HG03571 (cell line): ENCODE data around the gene MED9.

Experiments used
- ATAC-seq: cut with Tn5 transposase; IDR thresholded peaks from one replicate; pipeline ENCODE4 v1.9.1; 2021; ENCODE audit not compliant: unreplicated experiment

Gene MED9

DNA sequence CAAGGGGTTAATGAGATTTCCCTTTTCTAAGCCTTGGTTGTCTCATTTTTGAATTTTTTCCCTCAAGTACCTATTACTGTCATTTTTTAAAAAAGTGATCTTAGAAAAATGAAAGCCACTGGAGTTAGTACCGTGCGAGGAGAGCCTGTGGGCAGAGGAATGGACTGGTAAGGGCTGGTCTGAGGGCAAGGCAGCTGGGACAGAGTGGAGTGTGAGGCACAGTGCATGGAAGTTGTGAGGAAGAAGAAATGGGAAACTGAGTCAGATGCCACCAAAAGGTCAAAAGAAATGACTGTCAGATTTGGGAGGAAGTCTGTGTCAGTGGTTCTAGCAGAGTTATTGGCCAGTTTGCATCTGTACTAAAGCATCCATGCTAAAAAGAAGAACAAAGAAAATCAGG lies 11.2 kb downstream of the MED9 start:
- ATAC-seq = no peak

DNA sequence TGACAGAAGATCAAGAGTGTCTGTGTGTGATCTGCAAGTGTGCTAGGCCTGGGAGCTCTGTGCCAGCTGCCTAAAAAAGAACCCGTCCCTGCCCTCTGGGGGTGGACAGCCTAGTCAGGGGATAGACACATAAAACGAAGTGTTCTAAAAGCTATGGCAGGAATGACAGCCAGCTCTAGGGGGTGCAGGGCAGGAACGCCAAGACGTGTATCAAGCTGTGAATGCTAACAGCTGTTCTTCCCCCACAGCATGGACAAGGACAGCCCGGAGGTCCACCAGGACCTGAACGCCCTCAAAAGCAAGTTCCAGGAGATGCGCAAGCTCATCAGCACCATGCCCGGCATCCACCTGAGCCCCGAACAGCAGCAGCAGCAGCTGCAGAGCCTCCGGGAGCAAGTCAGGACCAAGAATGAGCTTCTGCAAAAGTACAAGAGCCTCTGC lies 14.3 kb downstream of the MED9 start:
- no peak for ATAC-seq

- ATAC-seq = no peak
Observed at GRCh38 chr17:17491546-17491988, 14.8 kb downstream of the MED9 start.

GRCh38 chr17:17492085-17492484 lies 15.3 kb downstream of the MED9 start:
- ATAC-seq = no peak

DNA sequence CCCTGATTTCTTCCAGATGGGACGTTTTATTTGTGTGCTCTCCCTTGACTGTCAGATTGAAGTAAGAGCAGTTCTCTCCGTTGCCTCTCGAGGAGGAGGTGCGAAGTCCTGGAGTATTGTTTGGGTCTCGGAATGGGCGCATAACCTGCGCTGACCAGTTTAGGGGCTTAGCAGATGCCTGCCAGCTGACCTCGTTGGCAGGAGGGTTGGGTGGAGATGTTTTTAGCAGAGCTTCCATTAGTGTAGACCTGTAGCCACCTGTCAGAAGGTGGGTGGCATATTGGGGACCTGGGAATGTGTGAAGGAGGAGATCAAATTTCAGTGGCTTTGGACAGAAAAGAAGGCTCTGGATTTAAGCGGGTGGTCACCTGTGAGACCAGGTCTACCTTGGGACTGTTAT lies 15.8 kb downstream of the MED9 start:
- no peak for ATAC-seq

- ATAC-seq = no peak
Observed at GRCh38 chr17:17493249-17493985, 16.6 kb downstream of the MED9 start.

DNA sequence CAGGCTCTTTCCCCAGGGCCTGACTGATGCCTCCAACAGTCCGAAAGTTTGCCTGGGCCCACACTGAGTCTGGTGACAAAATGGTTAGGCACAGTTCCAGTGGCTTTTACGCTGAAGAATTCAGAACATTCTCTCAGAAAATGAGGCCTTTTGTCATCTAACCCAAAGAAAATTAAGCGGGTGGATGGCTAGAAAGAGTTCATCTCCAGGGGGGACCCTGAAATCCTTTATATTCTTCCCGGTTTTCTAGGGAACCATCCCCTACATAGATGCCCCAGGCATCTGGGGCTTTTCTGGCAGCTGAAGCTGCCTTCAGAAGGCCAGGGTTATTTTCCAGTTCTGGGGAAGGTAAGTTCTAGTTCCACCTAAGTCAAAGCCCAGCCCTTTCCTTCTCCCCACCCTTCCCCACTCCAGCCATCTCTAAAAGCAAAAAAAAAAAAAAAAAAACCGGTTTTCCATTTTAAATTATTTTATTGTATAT lies 17.2 kb downstream of the MED9 start:
- ATAC-seq = no peak

GRCh38 chr17:17494499-17494869 lies 17.7 kb downstream of the MED9 start:
- ATAC-seq = no peak

DNA sequence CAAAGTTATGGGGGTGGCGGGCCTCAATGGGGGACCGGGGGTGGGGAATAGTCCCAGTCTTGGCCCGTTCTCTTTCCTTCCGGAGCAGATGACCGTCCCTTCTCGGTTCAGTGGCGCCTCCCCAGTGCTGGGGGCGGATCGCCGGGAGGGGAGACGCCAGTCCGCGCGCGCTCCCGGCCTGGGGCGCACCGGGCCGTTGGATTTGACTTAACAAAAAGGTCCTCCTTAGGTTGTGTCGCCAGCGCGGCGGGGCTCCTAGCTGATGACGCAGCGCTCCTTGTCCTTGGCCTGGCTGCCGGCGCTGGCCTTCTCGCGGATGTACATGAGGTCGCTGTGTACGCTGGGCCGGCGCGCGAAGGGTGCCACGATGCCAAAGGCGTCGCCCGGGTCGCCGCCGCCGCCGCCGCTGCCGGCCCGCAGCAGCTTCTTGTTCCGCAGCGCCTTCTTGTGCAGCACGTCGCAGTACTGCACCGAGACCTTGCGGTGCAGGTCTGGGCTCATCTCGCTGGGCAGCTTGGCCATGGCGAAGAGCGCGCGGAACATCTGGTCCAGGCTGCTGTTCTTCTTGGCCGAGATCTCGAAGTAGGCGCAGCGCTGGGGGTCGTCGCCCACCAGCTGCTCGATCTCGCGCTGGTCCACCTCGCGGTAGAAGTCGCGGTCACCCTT lies 18.2 kb downstream of the MED9 start:
- no peak for ATAC-seq

DNA sequence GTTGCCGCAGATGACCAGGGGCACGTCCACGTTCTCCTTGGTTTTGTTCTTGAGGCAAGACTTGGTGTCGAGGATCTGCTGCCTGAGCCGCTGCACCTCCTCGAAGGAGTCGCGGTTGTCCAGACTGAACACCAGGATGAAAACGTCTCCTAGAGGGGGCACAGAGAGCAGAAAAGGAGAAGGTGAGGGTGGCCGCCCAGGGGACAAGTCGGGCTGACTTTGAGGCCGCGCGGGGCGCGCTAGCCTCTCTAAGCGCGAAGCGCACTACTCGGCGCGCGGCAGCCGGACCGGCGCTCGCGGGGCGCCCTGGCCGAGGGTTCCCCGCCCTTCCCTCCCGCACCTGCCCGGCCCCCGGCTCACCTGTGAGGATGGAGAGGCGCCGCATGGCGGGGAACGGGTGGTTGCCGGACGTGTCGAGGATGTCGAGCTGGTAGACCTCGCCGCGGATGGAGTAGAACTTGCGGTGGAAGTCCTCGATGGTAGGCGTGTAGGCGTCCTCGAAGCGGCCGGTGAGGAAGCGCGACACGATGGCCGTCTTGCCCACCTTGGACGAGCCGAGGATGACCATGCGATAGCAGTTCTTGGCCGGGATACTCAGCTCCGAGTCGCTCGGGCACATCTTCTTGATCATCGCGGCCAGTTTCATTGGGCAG lies 18.9 kb downstream of the MED9 start:
- ATAC-seq = no peak

GRCh38 chr17:17496189-17497064 lies 19.6 kb downstream of the MED9 start, which contains the start of gene RASD1:
Gene RASD1, minus strand, starts transcription at chr17:17496395. Its CDS starts 214 bp downstream, at chr17:17496181.
- ATAC-seq = peak; percentile 64

GRCh38 chr17:17497065-17497844 lies 20.5 kb downstream of the MED9 start:
- no peak for ATAC-seq

- ATAC-seq = no peak
Observed at GRCh38 chr17:17497845-17498520, 21.2 kb downstream of the MED9 start.

DNA sequence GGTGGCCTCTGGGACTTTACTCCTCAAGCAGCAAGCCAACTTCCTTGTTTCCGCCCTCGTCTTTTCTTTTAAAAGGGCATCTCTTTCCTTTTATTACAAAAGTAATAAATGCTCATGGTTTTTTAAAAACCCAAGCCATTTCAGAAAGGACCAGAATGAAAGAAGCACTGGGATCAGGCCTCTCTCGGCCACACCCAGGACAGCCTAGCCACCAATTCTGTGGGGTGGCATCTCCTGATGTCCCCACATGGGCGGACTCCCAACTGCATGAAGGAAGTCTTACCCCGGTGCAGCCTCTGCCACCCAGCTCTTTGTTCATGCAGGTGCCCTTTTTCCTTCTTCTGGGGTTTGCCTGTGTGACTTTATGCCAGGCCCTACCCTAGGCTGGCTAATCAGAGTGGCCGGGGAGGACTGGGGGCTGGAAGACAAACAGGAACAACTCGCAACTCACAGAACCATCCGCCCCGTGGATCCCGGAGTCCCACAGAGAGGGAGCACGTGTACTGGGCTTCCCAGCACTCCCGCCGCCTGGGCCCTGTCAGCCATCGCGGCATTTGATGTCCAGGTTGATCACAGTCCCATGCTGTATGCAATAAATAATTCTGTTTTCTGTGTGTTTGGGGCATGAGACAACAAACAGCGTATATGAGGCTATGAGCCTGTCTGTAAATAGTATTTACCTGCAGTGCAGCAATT lies 22.0 kb downstream of the MED9 start:
- ATAC-seq = no peak

- ATAC-seq = no peak
Observed at GRCh38 chr17:17499402-17500145, 22.8 kb downstream of the MED9 start.

DNA sequence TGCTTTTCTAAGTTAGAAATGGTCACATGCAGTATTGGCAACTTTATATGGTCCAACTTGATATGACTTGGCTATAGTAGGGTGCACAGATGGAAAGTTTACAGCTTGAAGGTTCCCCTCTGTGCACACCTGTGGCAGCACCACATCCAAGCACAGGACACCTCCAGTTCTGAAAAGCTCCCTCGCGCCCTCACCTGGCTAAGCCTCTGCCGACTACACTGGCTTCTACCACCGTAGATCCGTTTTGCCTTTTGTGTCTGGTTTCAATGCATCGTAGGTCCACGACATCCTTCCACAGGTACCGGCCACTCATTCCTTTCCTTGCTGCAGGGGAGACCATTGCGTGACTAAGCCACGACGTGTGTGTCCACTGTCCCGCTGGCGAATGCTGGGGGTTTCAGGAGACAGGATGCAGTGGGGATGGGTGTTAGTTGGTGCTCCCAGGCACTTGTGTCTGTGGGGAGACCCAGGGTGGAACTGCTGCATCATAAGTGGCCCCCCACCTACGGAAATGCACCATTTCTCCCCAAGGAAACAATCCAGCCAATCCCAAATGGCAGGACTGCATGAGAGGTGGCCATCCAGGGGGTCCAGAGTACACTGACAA lies 24.3 kb downstream of the MED9 start:
- no peak for ATAC-seq

DNA sequence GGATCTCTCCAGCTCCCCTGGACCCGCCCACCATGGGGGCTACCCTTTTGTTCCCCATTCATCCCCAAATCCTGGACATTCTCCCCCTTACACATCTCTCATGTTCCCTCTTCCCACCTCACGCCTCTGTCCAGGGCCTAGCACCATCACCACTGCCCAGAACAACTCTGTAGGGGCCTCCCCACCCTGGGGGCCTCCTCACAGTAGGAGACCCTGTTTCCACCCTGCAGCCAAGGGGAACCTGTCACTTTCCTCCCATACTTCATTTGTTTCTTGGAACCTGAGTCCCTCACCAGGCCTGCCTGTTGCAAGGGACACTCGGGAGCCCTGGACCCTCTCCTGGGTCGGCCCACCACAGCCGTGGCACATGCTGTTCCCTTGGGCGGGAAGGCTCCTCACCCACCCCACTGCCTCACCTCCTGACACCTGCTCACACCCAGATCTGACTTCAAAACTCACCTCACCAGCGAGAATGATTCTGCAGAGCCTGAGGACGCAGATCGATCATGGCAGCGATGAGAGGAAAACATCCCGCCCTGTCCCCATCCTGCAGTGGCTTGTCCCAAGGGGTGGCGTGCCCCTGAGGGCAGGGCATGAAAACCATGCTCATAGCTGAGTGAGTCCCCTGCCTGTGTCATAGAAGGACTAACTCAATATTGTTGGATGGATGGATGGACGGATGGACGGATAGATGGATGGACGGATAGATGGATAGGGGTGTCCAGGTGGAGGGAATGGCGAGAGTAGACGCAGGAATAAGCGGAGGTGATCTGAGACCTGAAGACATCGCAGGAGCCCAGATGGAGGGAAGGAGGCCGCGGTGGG lies 26.2 kb downstream of the MED9 start:
- ATAC-seq = no peak
